Thyroid gland (tissue), 4 donors: Measurements from ENCODE around the gene RNPEPL1. TPM values are rescaled to one million over a fixed set of nuclear protein-coding genes. Genes with fewer than 3 reads are reported as not detected.

Experiments
- DNase-seq, 2 donors: peaks; one replicate each; pipeline ENCODE4 v3.0.0-alpha.2; 2019
- H3K27ac ChIP-seq, 3 donors: fragments of 200-600 bp; sonication (generic); 1 replicate in 2 of 3; 2 replicates in 1 of 3; pipeline ENCODE4 v1.5.1; 2016 to 2019; ENCODE audit warnings: mild to moderate bottlenecking in 1 of 3, moderate library complexity in 1 of 3
- H3K27me3 ChIP-seq: fragments of 200-600 bp; sonication (generic); one replicate; pipeline ENCODE4 v1.5.1; 2019
- H3K36me3 ChIP-seq, 2 donors: fragments of 200-600 bp; sonication (generic); one replicate each; pipeline ENCODE4 v1.5.1; 2016 to 2019
- H3K4me1 ChIP-seq, 2 donors: fragments of 200-600 bp; sonication (generic); one replicate each; pipeline ENCODE4 v1.5.1; 2017 to 2019
- H3K4me3 ChIP-seq, 3 donors: fragments of 200-600 bp; sonication (generic); replicated peaks in 1 of 3; 1 replicate in 2 of 3; 2 replicates in 1 of 3; pipeline ENCODE4 v1.5.1; 2016; ENCODE audit warnings: mild to moderate bottlenecking in 1 of 3
- H3K9me3 ChIP-seq: fragments of 200-600 bp; sonication (generic); one replicate; pipeline ENCODE4 v1.5.1; 2017
- CTCF ChIP-seq, 6 experiments: fragments of 200-600 bp in 3 of 6; fragments of 450-650 bp in 3 of 6; sonication (generic) in 3 of 6; IDR thresholded peaks; one replicate each; pipeline ENCODE4 v1.5.1; 2016 to 2019; ENCODE audit warnings: antibody characterized with exemption in 6 of 6, mild to moderate bottlenecking in 2 of 6, inconsistent platforms in 1 of 6, moderate library complexity in 1 of 6
- POLR2A ChIP-seq, 2 donors: fragments of 450-650 bp; IDR thresholded peaks; one replicate each; pipeline ENCODE4 v1.6.1; 2017; ENCODE audit warnings: antibody characterized with exemption in 2 of 2, mild to moderate bottlenecking in 2 of 2, moderate library complexity in 1 of 2
- WGBS, 2 donors: methylation state at CpG; one replicate each; pipeline ENCODE4 v1.1.5; 2017; 5-methylcytosine and 5-hydroxymethylcytosine counted together
- intact Hi-C: fragments of 100-400 bp; cut with DNase I; formaldehyde crosslinking; loops from one replicate; pipeline ENCODE4 v1.15.1; 2023
- total RNA-seq, 4 donors: library from RNA; depleted of rRNA; stranded (reverse); fragments of >200 nt; gene quantifications; one replicate each; pipeline ENCODE4 v1.2.3, GENCODE V29; 2016

Gene RNPEPL1
- total RNA-seq, 4 donors from 2014 or later = 20.0 to 45.5 (median 37.3) TPM

GRCh38 chr2:240525802-240526201 is 42.5 kb upstream of the RNPEPL1 start:
- intact Hi-C loops = no loop called here
- H3K27ac ChIP-seq = no peak overlapping the region
- no peak for TF ChIP-seq CTCF (IDR thresholded peaks at IDR 0.05)
- TF ChIP-seq POLR2A (IDR thresholded peaks at IDR 0.05) = no peak
- no peak for DNase-seq
- H3K36me3 ChIP-seq = peaks cover 4 to 15% of the 10 kb centered on the region in 2 donors
- no peaks in the 10 kb centered on the region for H3K4me1 ChIP-seq
- H3K9me3 ChIP-seq = no peaks in the 10 kb centered on the region
- no peak overlapping the region for H3K4me3 ChIP-seq
- WGBS, 2 donors = 92 to 94% methylated on average over 5 to 6 of the region's 6 CpGs
- H3K27me3 ChIP-seq = no peaks in the 10 kb centered on the region

GRCh38 chr2:240526521-240526920 is 41.8 kb upstream of the RNPEPL1 start:
- WGBS, 2 donors = 89 to 92% methylated on average over 3 to 4 of the region's 4 CpGs
- Histone ChIP-seq H3K36me3 (peaks cover 4 to 15% of the 10 kb centered on the region in 2 donors), H3K9me3 (no peaks in the 10 kb centered on the region), H3K27me3 (no peaks in the 10 kb centered on the region), H3K4me3 (no peak overlapping the region), H3K27ac (no peak overlapping the region), H3K4me1 (no peaks in the 10 kb centered on the region)
- no peak for DNase-seq
- intact Hi-C loops = no loop called here
- TF ChIP-seq POLR2A (IDR thresholded peaks at IDR 0.05) (no peak), CTCF (IDR thresholded peaks at IDR 0.05) (no peak)

- DNase-seq = no peak
- 69 to 86% methylated on average over 3 of the region's 3 CpGs for whole genome bisulfite sequencing, 2 donors
- Histone ChIP-seq H3K4me3 (no peak overlapping the region), H3K36me3 (peaks cover 4 to 15% of the 10 kb centered on the region in 2 donors), H3K27me3 (no peaks in the 10 kb centered on the region), H3K27ac (no peak overlapping the region), H3K9me3 (no peaks in the 10 kb centered on the region), H3K4me1 (no peaks in the 10 kb centered on the region)
- intact Hi-C loops = no loop called here
- no peak for TF ChIP-seq POLR2A (IDR thresholded peaks at IDR 0.05)
- no peak for TF ChIP-seq CTCF (IDR thresholded peaks at IDR 0.05)
Observed at GRCh38 chr2:240527153-240527750, 41.0 kb upstream of the RNPEPL1 start.

- H3K27me3 ChIP-seq = no peaks in the 10 kb centered on the region
- DNase-seq = no peak
Observed at GRCh38 chr2:240528406-240529040, 39.8 kb upstream of the RNPEPL1 start.

More at GRCh38 chr2:240528406-240529040, 39.8 kb upstream of the RNPEPL1 start:
- Histone ChIP-seq H3K27ac (no peak overlapping the region), H3K4me3 (no peak overlapping the region), H3K36me3 (peaks cover 1 to 11% of the 10 kb centered on the region in 2 donors), H3K4me1 (no peaks in the 10 kb centered on the region), H3K9me3 (no peaks in the 10 kb centered on the region)
- TF ChIP-seq POLR2A (IDR thresholded peaks at IDR 0.05) (no peak), CTCF (IDR thresholded peaks at IDR 0.05) (no peak)
- 92% methylated on average over 9 to 12 of the region's 13 CpGs for WGBS, 2 donors
- intact Hi-C loops = no loop called here
